ENCODE data around the gene SLC27A3. TPM values are rescaled to one million over a fixed set of nuclear protein-coding genes. Genes with fewer than 3 reads are reported as not detected.
A peak's percentile ranks its signal among the peaks of the same experiment; 100 is the strongest.

SLC27A3 gene
- total and polyA plus RNA-seq, 10 of the 15 experiments (the other 5 are each of a cell fraction or from before 2014, with no cell fraction given), result 2.6 to 18.1 (median 8.3) TPM

DNA sequence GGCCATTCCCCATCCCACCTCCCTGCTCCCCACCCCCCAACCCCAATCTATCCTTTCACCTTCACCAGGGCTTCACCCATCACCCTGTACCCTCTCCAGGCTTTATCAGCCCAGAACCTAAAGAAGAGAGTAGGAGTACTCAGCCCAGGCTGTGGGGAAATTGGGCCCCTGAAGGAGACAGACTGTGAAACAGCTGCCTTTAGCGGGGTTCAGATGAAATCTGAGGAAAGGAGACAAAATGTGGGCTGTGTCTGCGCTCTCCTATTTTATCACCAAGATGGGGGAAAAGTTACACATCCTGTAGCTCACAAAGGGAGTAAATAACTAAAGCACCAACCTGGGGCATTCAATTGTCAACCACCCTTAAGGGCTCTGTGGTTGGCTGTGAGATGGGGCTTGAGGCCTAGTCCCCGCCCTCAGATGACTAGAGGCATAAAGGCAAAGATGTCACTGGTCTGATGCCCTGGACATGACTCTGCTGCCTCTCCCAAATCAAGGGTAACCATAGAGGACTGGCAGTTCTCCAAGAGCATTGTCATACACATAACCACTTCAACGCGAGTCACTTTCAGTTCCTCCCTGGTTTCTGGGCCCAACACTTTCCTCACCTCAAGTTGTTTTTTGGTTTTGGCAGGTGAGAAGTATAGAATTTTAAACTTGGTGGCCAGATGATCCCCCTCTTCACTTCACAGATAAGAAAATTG is 30.0 kb downstream of the SLC27A3 start (continued):
- TF ChIP-seq, protein P1, sequence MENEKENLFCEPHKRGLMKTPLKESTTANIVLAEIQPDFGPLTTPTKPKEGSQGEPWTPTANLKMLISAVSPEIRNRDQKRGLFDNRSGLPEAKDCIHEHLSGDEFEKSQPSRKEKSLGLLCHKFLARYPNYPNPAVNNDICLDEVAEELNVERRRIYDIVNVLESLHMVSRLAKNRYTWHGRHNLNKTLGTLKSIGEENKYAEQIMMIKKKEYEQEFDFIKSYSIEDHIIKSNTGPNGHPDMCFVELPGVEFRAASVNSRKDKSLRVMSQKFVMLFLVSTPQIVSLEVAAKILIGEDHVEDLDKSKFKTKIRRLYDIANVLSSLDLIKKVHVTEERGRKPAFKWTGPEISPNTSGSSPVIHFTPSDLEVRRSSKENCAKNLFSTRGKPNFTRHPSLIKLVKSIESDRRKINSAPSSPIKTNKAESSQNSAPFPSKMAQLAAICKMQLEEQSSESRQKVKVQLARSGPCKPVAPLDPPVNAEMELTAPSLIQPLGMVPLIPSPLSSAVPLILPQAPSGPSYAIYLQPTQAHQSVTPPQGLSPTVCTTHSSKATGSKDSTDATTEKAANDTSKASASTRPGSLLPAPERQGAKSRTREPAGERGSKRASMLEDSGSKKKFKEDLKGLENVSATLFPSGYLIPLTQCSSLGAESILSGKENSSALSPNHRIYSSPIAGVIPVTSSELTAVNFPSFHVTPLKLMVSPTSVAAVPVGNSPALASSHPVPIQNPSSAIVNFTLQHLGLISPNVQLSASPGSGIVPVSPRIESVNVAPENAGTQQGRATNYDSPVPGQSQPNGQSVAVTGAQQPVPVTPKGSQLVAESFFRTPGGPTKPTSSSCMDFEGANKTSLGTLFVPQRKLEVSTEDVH (IDR thresholded peaks at IDR 0.05; ENCODE audit: low read depth, partially characterized antibody), result no peak
- TF ChIP-seq, protein P2, sequence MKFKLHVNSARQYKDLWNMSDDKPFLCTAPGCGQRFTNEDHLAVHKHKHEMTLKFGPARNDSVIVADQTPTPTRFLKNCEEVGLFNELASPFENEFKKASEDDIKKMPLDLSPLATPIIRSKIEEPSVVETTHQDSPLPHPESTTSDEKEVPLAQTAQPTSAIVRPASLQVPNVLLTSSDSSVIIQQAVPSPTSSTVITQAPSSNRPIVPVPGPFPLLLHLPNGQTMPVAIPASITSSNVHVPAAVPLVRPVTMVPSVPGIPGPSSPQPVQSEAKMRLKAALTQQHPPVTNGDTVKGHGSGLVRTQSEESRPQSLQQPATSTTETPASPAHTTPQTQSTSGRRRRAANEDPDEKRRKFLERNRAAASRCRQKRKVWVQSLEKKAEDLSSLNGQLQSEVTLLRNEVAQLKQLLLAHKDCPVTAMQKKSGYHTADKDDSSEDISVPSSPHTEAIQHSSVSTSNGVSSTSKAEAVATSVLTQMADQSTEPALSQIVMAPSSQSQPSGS (IDR thresholded peaks at IDR 0.05; ENCODE audit: low read length), result peak; percentile 98
- TF ChIP-seq, protein P3, sequence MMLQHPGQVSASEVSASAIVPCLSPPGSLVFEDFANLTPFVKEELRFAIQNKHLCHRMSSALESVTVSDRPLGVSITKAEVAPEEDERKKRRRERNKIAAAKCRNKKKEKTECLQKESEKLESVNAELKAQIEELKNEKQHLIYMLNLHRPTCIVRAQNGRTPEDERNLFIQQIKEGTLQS (IDR thresholded peaks at IDR 0.05; ENCODE audit: borderline replicate concordance, extremely low read depth, low read depth, low read length), result no peak
- TF ChIP-seq MYB (IDR thresholded peaks at IDR 0.05; ENCODE audit: borderline replicate concordance, low read depth, low read length) (no peak), HDGF (IDR thresholded peaks at IDR 0.05) (peak; percentile 77; the same call in 1 of the 2 replicates), GABPA (IDR thresholded peaks at IDR 0.05; ENCODE audit: low read depth) (no peak), POLR2A (IDR thresholded peaks at IDR 0.05; ENCODE audit: low read depth, low read length) (peak; percentile 38; the same call in 1 of the 2 replicates), ZNF217 (IDR thresholded peaks at IDR 0.05) (no peak), PAX5 (IDR thresholded peaks at IDR 0.05; ENCODE audit: borderline replicate concordance, low read depth, low read length) (peak; percentile 92), SUZ12 (IDR thresholded peaks at IDR 0.05; ENCODE audit: unreplicated experiment) (no peak), ESRRA (IDR thresholded peaks at IDR 0.05; ENCODE audit: low read length) (no peak), ZNF24 (IDR thresholded peaks at IDR 0.05) (no peak), YY1 (IDR thresholded peaks at IDR 0.05; ENCODE audit: low read depth, low read length) (0 out of 2 replicates have a peak, but pooled peaks have one; percentile 25), ZNF622 (IDR thresholded peaks at IDR 0.05) (no peak), SP1 (IDR thresholded peaks at IDR 0.05; ENCODE audit: low read depth, low read length) (peak; percentile 65), CREB1 (IDR thresholded peaks at IDR 0.05; ENCODE audit: low read depth) (peak; percentile 84), ZNF384 (IDR thresholded peaks at IDR 0.05; ENCODE audit: borderline replicate concordance, low read depth, low read length) (no peak; the same call in 1 of the 2 replicates)
- TF ChIP-seq, protein P4, sequence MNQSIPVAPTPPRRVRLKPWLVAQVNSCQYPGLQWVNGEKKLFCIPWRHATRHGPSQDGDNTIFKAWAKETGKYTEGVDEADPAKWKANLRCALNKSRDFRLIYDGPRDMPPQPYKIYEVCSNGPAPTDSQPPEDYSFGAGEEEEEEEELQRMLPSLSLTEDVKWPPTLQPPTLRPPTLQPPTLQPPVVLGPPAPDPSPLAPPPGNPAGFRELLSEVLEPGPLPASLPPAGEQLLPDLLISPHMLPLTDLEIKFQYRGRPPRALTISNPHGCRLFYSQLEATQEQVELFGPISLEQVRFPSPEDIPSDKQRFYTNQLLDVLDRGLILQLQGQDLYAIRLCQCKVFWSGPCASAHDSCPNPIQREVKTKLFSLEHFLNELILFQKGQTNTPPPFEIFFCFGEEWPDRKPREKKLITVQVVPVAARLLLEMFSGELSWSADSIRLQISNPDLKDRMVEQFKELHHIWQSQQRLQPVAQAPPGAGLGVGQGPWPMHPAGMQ (IDR thresholded peaks at IDR 0.05; ENCODE audit: borderline replicate concordance), result no peak
- TF ChIP-seq, protein P5, sequence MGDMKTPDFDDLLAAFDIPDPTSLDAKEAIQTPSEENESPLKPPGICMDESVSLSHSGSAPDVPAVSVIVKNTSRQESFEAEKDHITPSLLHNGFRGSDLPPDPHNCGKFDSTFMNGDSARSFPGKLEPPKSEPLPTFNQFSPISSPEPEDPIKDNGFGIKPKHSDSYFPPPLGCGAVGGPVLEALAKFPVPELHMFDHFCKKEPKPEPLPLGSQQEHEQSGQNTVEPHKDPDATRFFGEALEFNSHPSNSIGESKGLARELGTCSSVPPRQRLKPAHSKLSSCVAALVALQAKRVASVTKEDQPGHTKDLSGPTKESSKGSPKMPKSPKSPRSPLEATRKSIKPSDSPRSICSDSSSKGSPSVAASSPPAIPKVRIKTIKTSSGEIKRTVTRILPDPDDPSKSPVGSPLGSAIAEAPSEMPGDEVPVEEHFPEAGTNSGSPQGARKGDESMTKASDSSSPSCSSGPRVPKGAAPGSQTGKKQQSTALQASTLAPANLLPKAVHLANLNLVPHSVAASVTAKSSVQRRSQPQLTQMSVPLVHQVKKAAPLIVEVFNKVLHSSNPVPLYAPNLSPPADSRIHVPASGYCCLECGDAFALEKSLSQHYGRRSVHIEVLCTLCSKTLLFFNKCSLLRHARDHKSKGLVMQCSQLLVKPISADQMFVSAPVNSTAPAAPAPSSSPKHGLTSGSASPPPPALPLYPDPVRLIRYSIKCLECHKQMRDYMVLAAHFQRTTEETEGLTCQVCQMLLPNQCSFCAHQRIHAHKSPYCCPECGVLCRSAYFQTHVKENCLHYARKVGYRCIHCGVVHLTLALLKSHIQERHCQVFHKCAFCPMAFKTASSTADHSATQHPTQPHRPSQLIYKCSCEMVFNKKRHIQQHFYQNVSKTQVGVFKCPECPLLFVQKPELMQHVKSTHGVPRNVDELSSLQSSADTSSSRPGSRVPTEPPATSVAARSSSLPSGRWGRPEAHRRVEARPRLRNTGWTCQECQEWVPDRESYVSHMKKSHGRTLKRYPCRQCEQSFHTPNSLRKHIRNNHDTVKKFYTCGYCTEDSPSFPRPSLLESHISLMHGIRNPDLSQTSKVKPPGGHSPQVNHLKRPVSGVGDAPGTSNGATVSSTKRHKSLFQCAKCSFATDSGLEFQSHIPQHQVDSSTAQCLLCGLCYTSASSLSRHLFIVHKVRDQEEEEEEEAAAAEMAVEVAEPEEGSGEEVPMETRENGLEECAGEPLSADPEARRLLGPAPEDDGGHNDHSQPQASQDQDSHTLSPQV (IDR thresholded peaks at IDR 0.05), result no peak
- TF ChIP-seq, protein P6, sequence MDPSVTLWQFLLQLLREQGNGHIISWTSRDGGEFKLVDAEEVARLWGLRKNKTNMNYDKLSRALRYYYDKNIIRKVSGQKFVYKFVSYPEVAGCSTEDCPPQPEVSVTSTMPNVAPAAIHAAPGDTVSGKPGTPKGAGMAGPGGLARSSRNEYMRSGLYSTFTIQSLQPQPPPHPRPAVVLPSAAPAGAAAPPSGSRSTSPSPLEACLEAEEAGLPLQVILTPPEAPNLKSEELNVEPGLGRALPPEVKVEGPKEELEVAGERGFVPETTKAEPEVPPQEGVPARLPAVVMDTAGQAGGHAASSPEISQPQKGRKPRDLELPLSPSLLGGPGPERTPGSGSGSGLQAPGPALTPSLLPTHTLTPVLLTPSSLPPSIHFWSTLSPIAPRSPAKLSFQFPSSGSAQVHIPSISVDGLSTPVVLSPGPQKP (IDR thresholded peaks at IDR 0.05; ENCODE audit: low read depth, low read length), result no peak

Data from GM12878 (cell line).